CD8-positive, alpha-beta memory T cell (primary cell): ENCODE measurements around the gene WFDC8. TPM values are rescaled to one million over a fixed set of nuclear protein-coding genes. Genes with fewer than 3 reads are reported as not detected.

Experiments used
- CTCF ChIA-PET: fragments of 350-600 bp; sonication (Branson Sonifier 250); formaldehyde crosslinking; loops from one replicate; lab custom pipeline; 2021; ENCODE audit warnings: antibody characterized with exemption; lab: Charles Lee
- POLR2A ChIA-PET: fragments of 350-600 bp; sonication (Branson Sonifier 250); formaldehyde crosslinking; loops from one replicate; lab custom pipeline; 2021; ENCODE audit warnings: antibody characterized with exemption; lab: Charles Lee
- DNase-seq, 5 donors: peaks; one replicate each; pipeline versions ENCODE4 v3.0.0 to v3.0.0-alpha.2; 2020 to 2022; ENCODE audit warnings: mixed read lengths in 1 of 5
- H3K27ac ChIP-seq: one replicate; pipeline ENCODE4 v1.7.0; 2013; ENCODE audit warnings: low read depth, mild to moderate bottlenecking, low read length, moderate library complexity
- H3K27me3 ChIP-seq: 2 replicates; pipeline ENCODE4 v1.7.0; 2013; ENCODE audit warnings: low read length, mild to moderate bottlenecking; ENCODE audit not compliant: insufficient read depth, poor library complexity, severe bottlenecking
- H3K36me3 ChIP-seq: 2 replicates; pipeline ENCODE4 v1.7.0; 2013; ENCODE audit warnings: mild to moderate bottlenecking, low read length, moderate library complexity; ENCODE audit not compliant: insufficient read depth
- H3K4me1 ChIP-seq: 2 replicates; pipeline ENCODE4 v1.7.0; 2013; ENCODE audit warnings: mild to moderate bottlenecking, low read length, moderate library complexity; ENCODE audit not compliant: insufficient read depth
- H3K4me3 ChIP-seq: 2 replicates; pipeline ENCODE4 v1.7.0; 2013; ENCODE audit warnings: mild to moderate bottlenecking, low read length
- H3K9me3 ChIP-seq: 2 replicates; pipeline ENCODE4 v1.7.0; 2013; ENCODE audit warnings: mild to moderate bottlenecking, low read length
- H3K27ac Mint-ChIP-seq, 8 donors: one replicate each; pipeline ENCODE4 v1.8.0; 2020 to 2021; ENCODE audit warnings: mixed read lengths in 8 of 8, mild to moderate bottlenecking in 6 of 8, inconsistent platforms in 3 of 8, moderate library complexity in 3 of 8
- H3K27me3 Mint-ChIP-seq, 2 donors: one replicate each; pipeline ENCODE4 v1.8.0; 2020 to 2021; ENCODE audit warnings: mixed read lengths in 2 of 2, mild to moderate bottlenecking in 1 of 2, moderate library complexity in 1 of 2
- H3K36me3 Mint-ChIP-seq, 3 donors: one replicate each; pipeline ENCODE4 v1.8.0; 2020 to 2021; ENCODE audit warnings: mixed read lengths in 3 of 3, inconsistent platforms in 1 of 3, mild to moderate bottlenecking in 1 of 3
- H3K4me1 Mint-ChIP-seq, 3 donors: one replicate each; pipeline ENCODE4 v1.8.0; 2020 to 2021; ENCODE audit warnings: mixed read lengths in 3 of 3, inconsistent platforms in 1 of 3, mild to moderate bottlenecking in 1 of 3
- H3K4me3 Mint-ChIP-seq, 7 donors: one replicate each; pipeline ENCODE4 v1.8.0; 2020 to 2021; ENCODE audit warnings: mixed read lengths in 7 of 7, mild to moderate bottlenecking in 6 of 7, moderate library complexity in 4 of 7, inconsistent platforms in 2 of 7
- H3K9me3 Mint-ChIP-seq, 5 donors: one replicate each; pipeline ENCODE4 v1.8.0; 2020 to 2022; ENCODE audit warnings: mixed read lengths in 5 of 5, mild to moderate bottlenecking in 3 of 5, moderate library complexity in 2 of 5, inconsistent platforms in 1 of 5
- polyA plus RNA-seq: library from polyadenylated mRNA; unstranded; fragments of 300-500 nt; fragmentation: Illumina TruSeq; gene quantifications from one replicate; pipeline ENCODE4 v1.2.3, GENCODE V29; 2021
- total RNA-seq, 2 experiments: library from RNA; stranded (reverse); gene quantifications; one replicate each; pipeline ENCODE4 v1.2.3, GENCODE V29; 2021

The WFDC8 gene
- total RNA-seq: not detected
- not detected for polyA plus RNA-seq

- Mint-ChIP-seq H3K27ac (no peak within 1 kb of the TSS), H3K9me3 (no peaks in the 10 kb centered on the region), H3K27me3 (peaks cover 5 to 27% of the 10 kb centered on the region in 2 donors), H3K36me3 (no peaks in the 10 kb centered on the region), H3K4me3 (no peak within 1 kb of the TSS), H3K4me1 (no peaks in the 10 kb centered on the region)
- no peak within 1 kb of the TSS for H3K27ac ChIP-seq
- no peak within 1 kb of the TSS for H3K4me3 ChIP-seq
- CTCF ChIA-PET: no interaction called here
- H3K4me1 ChIP-seq: no peaks in the 10 kb centered on the region
- POLR2A ChIA-PET: no interaction called here
- no peaks in the 10 kb centered on the region for H3K27me3 ChIP-seq
- H3K9me3 ChIP-seq: no peaks in the 10 kb centered on the region
- DNase-seq: no peak
- H3K36me3 ChIP-seq: no peaks in the 10 kb centered on the region
These were observed at the start of gene WFDC8 for GRCh38 chr20:45579184-45579583. Gene WFDC8, minus strand, starts transcription at chr20:45579284. Its CDS starts 37 bp downstream, at chr20:45579247.

GRCh38 chr20:45626540-45626939 is 47.5 kb upstream of the WFDC8 start:
- Histone ChIP-seq H3K27ac (no peak overlapping the region), H3K4me3 (no peak overlapping the region), H3K27me3 (no peaks in the 10 kb centered on the region), H3K4me1 (no peaks in the 10 kb centered on the region), H3K9me3 (no peaks in the 10 kb centered on the region), H3K36me3 (no peaks in the 10 kb centered on the region)
- no peak overlapping the region for H3K27ac Mint-ChIP-seq
- peaks cover 18 to 48% of the 10 kb centered on the region in 2 donors for H3K27me3 Mint-ChIP-seq
- no peak overlapping the region for H3K4me3 Mint-ChIP-seq
- no peak for DNase-seq
- CTCF ChIA-PET: no interaction called here
- H3K9me3 Mint-ChIP-seq: peaks cover 0 to 4% (median 0%) of the 10 kb centered on the region in 5 donors
- POLR2A ChIA-PET: no interaction called here
- peaks cover 2 to 4% (median 4%) of the 10 kb centered on the region in 3 donors for H3K4me1 Mint-ChIP-seq
- peaks cover 0 to 4% (median 2%) of the 10 kb centered on the region in 3 donors for H3K36me3 Mint-ChIP-seq

GRCh38 chr20:45621593-45621992 is 42.5 kb upstream of the WFDC8 start:
- no peaks in the 10 kb centered on the region for H3K36me3 ChIP-seq
- no peaks in the 10 kb centered on the region for H3K4me1 ChIP-seq
- H3K27me3 ChIP-seq: no peaks in the 10 kb centered on the region
- no peak for DNase-seq
- no peak overlapping the region for H3K4me3 Mint-ChIP-seq
- peaks cover 8 to 20% of the 10 kb centered on the region in 2 donors for H3K27me3 Mint-ChIP-seq
- H3K27ac ChIP-seq: no peak overlapping the region
- POLR2A ChIA-PET: no interaction called here
- no peaks in the 10 kb centered on the region for H3K4me1 Mint-ChIP-seq
- no peak overlapping the region for H3K4me3 ChIP-seq
- H3K9me3 ChIP-seq: no peaks in the 10 kb centered on the region
- H3K27ac Mint-ChIP-seq: no peak overlapping the region
- CTCF ChIA-PET: no interaction called here
- H3K36me3 Mint-ChIP-seq: peaks cover 0 to 9% (median 2%) of the 10 kb centered on the region in 3 donors
- H3K9me3 Mint-ChIP-seq: peaks cover 0 to 7% (median 0%) of the 10 kb centered on the region in 5 donors

- Histone ChIP-seq H3K27ac (no peak overlapping the region), H3K4me1 (no peaks in the 10 kb centered on the region), H3K4me3 (no peak overlapping the region), H3K36me3 (no peaks in the 10 kb centered on the region), H3K27me3 (no peaks in the 10 kb centered on the region), H3K9me3 (no peaks in the 10 kb centered on the region)
- peaks cover 0 to 5% (median 0%) of the 10 kb centered on the region in 3 donors for H3K36me3 Mint-ChIP-seq
- CTCF ChIA-PET: no interaction called here
- POLR2A ChIA-PET: no interaction called here
- no peaks in the 10 kb centered on the region for H3K4me1 Mint-ChIP-seq
- H3K9me3 Mint-ChIP-seq: peaks cover 0 to 2% (median 0%) of the 10 kb centered on the region in 5 donors
- no peak for DNase-seq
- H3K4me3 Mint-ChIP-seq: no peak overlapping the region
- H3K27ac Mint-ChIP-seq: no peak overlapping the region
- H3K27me3 Mint-ChIP-seq: peaks cover 6 to 10% of the 10 kb centered on the region in 2 donors
These were observed 38.5 kb upstream of the WFDC8 start for GRCh38 chr20:45617591-45617990.

- H3K4me3 ChIP-seq: no peak overlapping the region
- H3K9me3 Mint-ChIP-seq: peaks cover under 1 to 7% (median 2%) of the 10 kb centered on the region in 5 donors
- POLR2A ChIA-PET: no interaction called here
- H3K27ac Mint-ChIP-seq: no peak overlapping the region
- H3K27me3 ChIP-seq: no peaks in the 10 kb centered on the region
- no peak for DNase-seq
- H3K4me1 Mint-ChIP-seq: no peaks in the 10 kb centered on the region
- H3K36me3 ChIP-seq: no peaks in the 10 kb centered on the region
- no peaks in the 10 kb centered on the region for H3K9me3 ChIP-seq
- H3K27ac ChIP-seq: no peak overlapping the region
- no peak overlapping the region for H3K4me3 Mint-ChIP-seq
- H3K27me3 Mint-ChIP-seq: peaks cover 17 to 39% of the 10 kb centered on the region in 2 donors
- H3K36me3 Mint-ChIP-seq: peaks cover 0 to 6% (median 0%) of the 10 kb centered on the region in 3 donors
- no peaks in the 10 kb centered on the region for H3K4me1 ChIP-seq
- CTCF ChIA-PET: no interaction called here
These were observed 33.2 kb upstream of the WFDC8 start for GRCh38 chr20:45612314-45612713.

- H3K27me3 Mint-ChIP-seq: peaks cover 24 to 46% of the 10 kb centered on the region in 2 donors
- H3K27ac Mint-ChIP-seq: no peak overlapping the region
- Histone ChIP-seq H3K4me3 (no peak overlapping the region), H3K27me3 (no peaks in the 10 kb centered on the region), H3K4me1 (no peaks in the 10 kb centered on the region), H3K36me3 (no peaks in the 10 kb centered on the region), H3K9me3 (no peaks in the 10 kb centered on the region), H3K27ac (no peak overlapping the region)
- ChIA-PET POLR2A (no interaction called here), CTCF (no interaction called here)
- DNase-seq: no peak
- H3K9me3 Mint-ChIP-seq: peaks cover 2 to 12% (median 4%) of the 10 kb centered on the region in 5 donors
- no peak overlapping the region for H3K4me3 Mint-ChIP-seq
- no peaks in the 10 kb centered on the region for H3K4me1 Mint-ChIP-seq
- H3K36me3 Mint-ChIP-seq: peaks cover 0 to 8% (median 0%) of the 10 kb centered on the region in 3 donors
These were observed 32.0 kb upstream of the WFDC8 start for GRCh38 chr20:45611054-45611453.

GRCh38 chr20:45607810-45608209 is 28.7 kb upstream of the WFDC8 start:
- no peak overlapping the region for H3K4me3 Mint-ChIP-seq
- peaks cover 23 to 49% of the 10 kb centered on the region in 2 donors for H3K27me3 Mint-ChIP-seq
- H3K36me3 Mint-ChIP-seq: peaks cover 0 to 10% (median 0%) of the 10 kb centered on the region in 3 donors

GRCh38 chr20:45595235-45595634 is 16.2 kb upstream of the WFDC8 start:
- Histone ChIP-seq H3K27me3 (no peaks in the 10 kb centered on the region), H3K27ac (no peak overlapping the region), H3K36me3 (no peaks in the 10 kb centered on the region), H3K4me3 (no peak overlapping the region), H3K4me1 (no peaks in the 10 kb centered on the region), H3K9me3 (no peaks in the 10 kb centered on the region)
- Mint-ChIP-seq H3K4me3 (no peak overlapping the region), H3K36me3 (no peaks in the 10 kb centered on the region), H3K9me3 (no peaks in the 10 kb centered on the region), H3K27ac (no peak overlapping the region), H3K4me1 (no peaks in the 10 kb centered on the region), H3K27me3 (peaks cover 21 to 54% of the 10 kb centered on the region in 2 donors)
- POLR2A ChIA-PET: no interaction called here
- DNase-seq: no peak
- CTCF ChIA-PET: no interaction called here

More at GRCh38 chr20:45607810-45608209, 28.7 kb upstream of the WFDC8 start:
- Mint-ChIP-seq H3K4me1 (no peaks in the 10 kb centered on the region), H3K9me3 (peaks cover 12 to 20% (median 16%) of the 10 kb centered on the region in 5 donors), H3K27ac (no peak overlapping the region)
- Histone ChIP-seq H3K27me3 (no peaks in the 10 kb centered on the region), H3K27ac (no peak overlapping the region), H3K4me1 (no peaks in the 10 kb centered on the region), H3K9me3 (no peaks in the 10 kb centered on the region), H3K4me3 (no peak overlapping the region), H3K36me3 (no peaks in the 10 kb centered on the region)
- ChIA-PET CTCF (no interaction called here), POLR2A (no interaction called here)
- DNase-seq: no peak
